Sigmoid colon (tissue), 7 donors: ENCODE data around the gene TMEM95. TPM values are rescaled to one million over a fixed set of nuclear protein-coding genes. Genes with fewer than 3 reads are reported as not detected.

ENCODE experiments used
- DNase-seq: peaks from one replicate; pipeline ENCODE4 v3.0.0-alpha.2; 2019
- H3K27ac ChIP-seq, 4 donors: fragments of 200-600 bp; sonication (generic); one replicate each; pipeline ENCODE4 v1.5.1; 2016 to 2019; ENCODE audit warnings: mild to moderate bottlenecking in 1 of 4
- H3K27me3 ChIP-seq, 3 donors: fragments of 200-600 bp; sonication (generic); one replicate each; pipeline ENCODE4 v1.5.1; 2019; ENCODE audit warnings: mild to moderate bottlenecking in 1 of 3
- H3K36me3 ChIP-seq, 4 donors: fragments of 200-600 bp; sonication (generic); one replicate each; pipeline ENCODE4 v1.5.1; 2016 to 2019
- H3K4me1 ChIP-seq, 4 donors: fragments of 200-600 bp; sonication (generic); one replicate each; pipeline ENCODE4 v1.5.1; 2017 to 2019
- H3K4me3 ChIP-seq, 4 donors: fragments of 200-600 bp; sonication (generic); one replicate each; pipeline ENCODE4 v1.5.1; 2017 to 2019; ENCODE audit warnings: mild to moderate bottlenecking in 2 of 4, moderate library complexity in 1 of 4
- H3K9me3 ChIP-seq, 4 donors: fragments of 200-600 bp in 3 of 4; sonication (generic) in 3 of 4; one replicate each; pipeline versions ENCODE4 v1.5.1 to v1.6.1; 2013 to 2019
- CTCF ChIP-seq, 4 experiments: fragments of 450-650 bp in 3 of 4; fragments of 200-600 bp in 1 of 4; IDR thresholded peaks; one replicate each; pipeline ENCODE4 v1.5.1; 2016 to 2019; ENCODE audit warnings: antibody characterized with exemption in 4 of 4, mild to moderate bottlenecking in 3 of 4, moderate library complexity in 2 of 4
- EP300 ChIP-seq, 4 donors: sonication (generic); formaldehyde crosslinking; IDR thresholded peaks; one replicate each; pipeline ENCODE4 v1.6.1; 2017; ENCODE audit warnings: antibody characterized with exemption in 4 of 4
- POLR2A ChIP-seq, 2 donors: fragments of 450-650 bp; IDR thresholded peaks; one replicate each; pipeline ENCODE4 v1.6.1; 2016; ENCODE audit warnings: antibody characterized with exemption in 2 of 2, mild to moderate bottlenecking in 2 of 2, moderate library complexity in 2 of 2
- POLR2AphosphoS5 ChIP-seq, 4 donors: sonication (generic); formaldehyde crosslinking; IDR thresholded peaks; one replicate each; pipeline ENCODE4 v1.6.1; 2017; ENCODE audit warnings: antibody characterized with exemption in 4 of 4
- WGBS, 2 donors: extraction: QIAGEN DNeasy Blood & Tissue Kit; methylation state at CpG; one replicate each; pipeline ENCODE4 v1.1.7; 2013; 5-methylcytosine and 5-hydroxymethylcytosine counted together
- intact Hi-C: fragments of 100-400 bp; cut with DNase I; formaldehyde crosslinking; loops from one replicate; pipeline ENCODE4 v1.15.1; 2023
- polyA plus RNA-seq, 3 donors: library from polyadenylated mRNA; stranded (reverse); fragments of 200-250 nt; gene quantifications; one replicate each; pipeline ENCODE4 v1.2.3, GENCODE V29; 2013
- total RNA-seq, 4 donors: library from RNA; depleted of rRNA; stranded (reverse); fragments of >200 nt; gene quantifications; one replicate each; pipeline ENCODE4 v1.1.0, GENCODE V29; 2016
- donor health status: healthy with polysubstance abuse.
- donor health status: Bipolar disorder and iron deficiency.
- donor health status: healthy.

TMEM95 gene
- total and polyA plus RNA-seq, 7 donors, result not detected

- Histone ChIP-seq H3K4me1 (peaks cover 2 to 34% (median 30%) of the 10 kb centered on the region in 4 donors), H3K27me3 (no peaks in the 10 kb centered on the region), H3K27ac (peak overlapping the region; percentile 48 to 55 (median 50)), H3K36me3 (peaks cover 0 to 11% (median 3%) of the 10 kb centered on the region in 4 donors), H3K4me3 (peak overlapping the region; percentile 12 to 49 (median 44)), H3K9me3 (no peaks in the 10 kb centered on the region)
- peak; percentile 72 for DNase-seq
- no peak for TF ChIP-seq CTCF (IDR thresholded peaks at IDR 0.05)
- peak in 2 of 4 donors; percentile 7 to 21 for TF ChIP-seq POLR2AphosphoS5 (IDR thresholded peaks at IDR 0.05)
- intact Hi-C loops, result loop anchor here (5.0 kb wide), 1 partner anchor 178 kb away; the partner anchor contains the start of gene SENP3
- 33 to 77% methylated on average over 65 of the region's 65 CpGs for WGBS, 2 donors
Observed at GRCh38 chr17:7383742-7384488, 29.0 kb downstream of the TMEM95 start.

- Histone ChIP-seq H3K4me3 (peak overlapping the region in 3 of 4 donors; percentile 39 to 49 (median 48)), H3K36me3 (peaks cover 0 to 18% (median 7%) of the 10 kb centered on the region in 4 donors), H3K9me3 (no peaks in the 10 kb centered on the region), H3K27me3 (no peaks in the 10 kb centered on the region), H3K27ac (peak overlapping the region; percentile 48 to 55 (median 50)), H3K4me1 (peaks cover 2 to 34% (median 30%) of the 10 kb centered on the region in 4 donors)
- DNase-seq, result no peak
- intact Hi-C loops, result loop anchor here (5.0 kb wide), 1 partner anchor 178 kb away; the partner anchor contains the start of gene SENP3
- TF ChIP-seq EP300 (IDR thresholded peaks at IDR 0.05) (no peak), POLR2AphosphoS5 (IDR thresholded peaks at IDR 0.05) (no peak), POLR2A (IDR thresholded peaks at IDR 0.05) (no peak), CTCF (IDR thresholded peaks at IDR 0.05) (no peak)
- 60 to 87% methylated on average over 23 of the region's 23 CpGs for WGBS, 2 donors
Observed at GRCh38 chr17:7384489-7385081, 29.6 kb downstream of the TMEM95 start.

GRCh38 chr17:7388856-7389255 lies 33.9 kb downstream of the TMEM95 start:
- intact Hi-C loops, result no loop called here

More at GRCh38 chr17:7388856-7389255, 33.9 kb downstream of the TMEM95 start:
- Histone ChIP-seq H3K36me3 (peaks cover 0 to 41% (median 12%) of the 10 kb centered on the region in 4 donors), H3K9me3 (no peaks in the 10 kb centered on the region), H3K4me3 (no peak overlapping the region), H3K4me1 (peaks cover 2 to 19% (median 16%) of the 10 kb centered on the region in 4 donors), H3K27ac (no peak overlapping the region), H3K27me3 (no peaks in the 10 kb centered on the region)
- DNase-seq, result no peak
- no peak for TF ChIP-seq POLR2AphosphoS5 (IDR thresholded peaks at IDR 0.05)
- no peak for TF ChIP-seq EP300 (IDR thresholded peaks at IDR 0.05)
- no peak for TF ChIP-seq POLR2A (IDR thresholded peaks at IDR 0.05)
- TF ChIP-seq CTCF (IDR thresholded peaks at IDR 0.05), result no peak
- 96 to 97% methylated on average over 10 of the region's 10 CpGs for WGBS, 2 donors
